ENCODE results near the gene THYN1.

THYN1 gene

GRCh38 chr11:134246100-134246499 is 7.1 kb downstream of the THYN1 start:
- no peak for DNase-seq

- no peak for DNase-seq
Measured at GRCh38 chr11:134245434-134245833, 7.7 kb downstream of the THYN1 start.

GRCh38 chr11:134244593-134244992 is 8.6 kb downstream of the THYN1 start:
- peak; percentile 43 for DNase-seq

- DNase-seq, result no peak
Measured at GRCh38 chr11:134243913-134244312, 9.2 kb downstream of the THYN1 start.

GRCh38 chr11:134242376-134242775 is 10.8 kb downstream of the THYN1 start:
- no peak for DNase-seq

- DNase-seq, result no peak
Measured at GRCh38 chr11:134240592-134240991, 12.6 kb downstream of the THYN1 start.

- no peak for DNase-seq
Measured at GRCh38 chr11:134238956-134239355, 14.2 kb downstream of the THYN1 start.

GRCh38 chr11:134237557-134237922 is 15.6 kb downstream of the THYN1 start:
- no peak for DNase-seq

- DNase-seq, result no peak
Measured at GRCh38 chr11:134236834-134237556, 16.2 kb downstream of the THYN1 start.

- no peak for DNase-seq
Measured at GRCh38 chr11:134235399-134235798, 17.8 kb downstream of the THYN1 start.

GRCh38 chr11:134233729-134234179 is 19.4 kb downstream of the THYN1 start:
- DNase-seq, result no peak

GRCh38 chr11:134231958-134232659 is 21.0 kb downstream of the THYN1 start:
- DNase-seq, result no peak

GRCh38 chr11:134230339-134230738 is 22.8 kb downstream of the THYN1 start:
- no peak for DNase-seq

GRCh38 chr11:134229126-134229790 is 23.9 kb downstream of the THYN1 start:
- no peak for DNase-seq

- no peak for DNase-seq
Measured at GRCh38 chr11:134228625-134229024, 24.5 kb downstream of the THYN1 start.

GRCh38 chr11:134226806-134227325 is 26.3 kb downstream of the THYN1 start:
- no peak for DNase-seq

GRCh38 chr11:134224710-134225664 is 28.2 kb downstream of the THYN1 start:
- peak; percentile 74 for DNase-seq

GRCh38 chr11:134223836-134224709 is 29.1 kb downstream of the THYN1 start, which contains the start of the genes NCAPD3 and VPS26B:
NCAPD3 (minus strand) TSS chr11:134223967; CDS start chr11:134223926, 41 bp downstream.
VPS26B (plus strand) TSS chr11:134224671; CDS start chr11:134225123, 452 bp downstream.
- peak; percentile 98 for DNase-seq

- DNase-seq, result peak; percentile 26
Measured at GRCh38 chr11:134223121-134223520, 30.0 kb downstream of the THYN1 start.

GRCh38 chr11:134216816-134217215 is 36.3 kb downstream of the THYN1 start:
- DNase-seq, result no peak

- DNase-seq, result no peak
Measured at GRCh38 chr11:134215836-134216235, 37.3 kb downstream of the THYN1 start.
